PC-9 (cell line): ENCODE results near the gene TPCN2.

Source experiments
- EZH2 ChIP-seq: fragments of 200-600 bp; sonication (generic); IDR thresholded peaks from 2 replicates; pipeline ENCODE4 v1.8.0; 2017; ENCODE audit warnings: antibody characterized with exemption, low read depth
- TF ChIP-seq, protein P1 (sequence below): fragments of 200-600 bp; sonication (generic); conservative IDR thresholded peaks from 2 replicates; pipeline ENCODE4 v1.6.1; 2017; ENCODE audit warnings: mixed run types, antibody characterized with exemption, mild to moderate bottlenecking, moderate library complexity

- TF ChIP-seq, protein P1, sequence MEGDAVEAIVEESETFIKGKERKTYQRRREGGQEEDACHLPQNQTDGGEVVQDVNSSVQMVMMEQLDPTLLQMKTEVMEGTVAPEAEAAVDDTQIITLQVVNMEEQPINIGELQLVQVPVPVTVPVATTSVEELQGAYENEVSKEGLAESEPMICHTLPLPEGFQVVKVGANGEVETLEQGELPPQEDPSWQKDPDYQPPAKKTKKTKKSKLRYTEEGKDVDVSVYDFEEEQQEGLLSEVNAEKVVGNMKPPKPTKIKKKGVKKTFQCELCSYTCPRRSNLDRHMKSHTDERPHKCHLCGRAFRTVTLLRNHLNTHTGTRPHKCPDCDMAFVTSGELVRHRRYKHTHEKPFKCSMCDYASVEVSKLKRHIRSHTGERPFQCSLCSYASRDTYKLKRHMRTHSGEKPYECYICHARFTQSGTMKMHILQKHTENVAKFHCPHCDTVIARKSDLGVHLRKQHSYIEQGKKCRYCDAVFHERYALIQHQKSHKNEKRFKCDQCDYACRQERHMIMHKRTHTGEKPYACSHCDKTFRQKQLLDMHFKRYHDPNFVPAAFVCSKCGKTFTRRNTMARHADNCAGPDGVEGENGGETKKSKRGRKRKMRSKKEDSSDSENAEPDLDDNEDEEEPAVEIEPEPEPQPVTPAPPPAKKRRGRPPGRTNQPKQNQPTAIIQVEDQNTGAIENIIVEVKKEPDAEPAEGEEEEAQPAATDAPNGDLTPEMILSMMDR = no peak
- no peak for TF ChIP-seq EZH2
These were observed 8.0 kb upstream of the TPCN2 start for GRCh38 chr11:69040581-69041260.
